Measurements from ENCODE around the gene IL1R2. TPM values are rescaled to one million over a fixed set of nuclear protein-coding genes. Genes with fewer than 3 reads are reported as not detected.

The IL1R2 gene
- total and polyA plus RNA-seq, 2 of the 13 experiments (the other 11 are each of a cell fraction or from before 2014, with no cell fraction given), result 3.6 to 7.3 TPM

DNA sequence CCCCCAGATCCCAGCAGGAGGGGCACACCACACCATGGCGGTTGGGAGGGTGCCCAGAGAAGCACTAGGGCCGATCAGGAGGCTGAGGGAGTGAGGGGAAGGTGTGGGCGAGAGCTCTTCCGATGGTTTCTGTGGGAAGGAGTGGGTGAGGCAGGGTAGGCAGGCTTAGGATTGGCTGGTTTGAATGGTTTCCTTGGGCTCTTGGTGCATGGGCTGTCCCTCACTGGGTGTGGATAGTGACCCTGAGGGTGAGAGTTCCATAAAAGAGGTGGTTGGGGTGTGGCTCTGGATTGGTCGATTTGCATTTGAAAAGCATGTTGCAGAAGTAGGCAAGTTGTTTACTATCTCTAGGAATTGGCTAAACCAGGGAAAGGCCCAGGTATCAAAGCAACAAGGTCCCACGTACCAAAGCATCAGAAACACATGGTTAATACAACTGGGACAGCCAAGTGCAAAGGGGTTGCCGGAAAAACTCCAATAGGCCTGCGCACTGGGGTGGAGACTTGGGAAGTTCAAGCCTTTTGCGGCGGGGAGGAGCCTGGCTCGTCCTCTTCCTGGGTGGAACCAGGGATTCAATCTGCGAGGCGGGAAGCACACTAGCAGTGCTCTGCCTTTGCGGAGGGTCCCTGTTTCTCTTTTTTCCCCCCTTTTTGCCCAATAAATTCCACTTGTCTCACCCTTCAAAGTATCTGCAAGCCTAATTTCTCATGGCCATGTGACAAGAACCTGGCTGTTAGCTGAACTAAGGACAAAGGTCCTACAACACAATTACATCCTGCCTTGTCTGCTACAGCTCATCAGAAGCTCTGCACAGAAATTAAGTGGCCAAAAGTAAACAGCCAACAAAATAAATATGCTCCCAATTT, 43.2 kb downstream of the IL1R2 start (continued):
- TF ChIP-seq, protein P1, sequence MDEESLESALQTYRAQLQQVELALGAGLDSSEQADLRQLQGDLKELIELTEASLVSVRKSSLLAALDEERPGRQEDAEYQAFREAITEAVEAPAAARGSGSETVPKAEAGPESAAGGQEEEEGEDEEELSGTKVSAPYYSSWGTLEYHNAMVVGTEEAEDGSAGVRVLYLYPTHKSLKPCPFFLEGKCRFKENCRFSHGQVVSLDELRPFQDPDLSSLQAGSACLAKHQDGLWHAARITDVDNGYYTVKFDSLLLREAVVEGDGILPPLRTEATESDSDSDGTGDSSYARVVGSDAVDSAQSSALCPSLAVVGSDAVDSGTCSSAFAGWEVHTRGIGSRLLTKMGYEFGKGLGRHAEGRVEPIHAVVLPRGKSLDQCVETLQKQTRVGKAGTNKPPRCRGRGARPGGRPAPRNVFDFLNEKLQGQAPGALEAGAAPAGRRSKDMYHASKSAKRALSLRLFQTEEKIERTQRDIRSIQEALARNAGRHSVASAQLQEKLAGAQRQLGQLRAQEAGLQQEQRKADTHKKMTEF (CRISPR knock-in tag; IDR thresholded peaks at IDR 0.05), result 0 out of 2 replicates have a peak, but pooled peaks have one; percentile 29
- TF ChIP-seq SIN3A (IDR thresholded peaks at IDR 0.05; ENCODE audit: borderline replicate concordance, low read depth, low read length) (no peak), PHF21A (CRISPR knock-in tag; IDR thresholded peaks at IDR 0.05) (peak; percentile 37; the same call in 1 of the 2 replicates), ZNF761 (CRISPR knock-in tag; conservative IDR thresholded peaks at IDR 0.05) (0 out of 2 replicates have a peak, but pooled peaks have one; percentile 59), ZNF660 (CRISPR knock-in tag; IDR thresholded peaks at IDR 0.05; ENCODE audit: borderline replicate concordance, low read depth) (no peak), ZNF354B (CRISPR knock-in tag; IDR thresholded peaks at IDR 0.05) (no peak), SALL1 (CRISPR knock-in tag; IDR thresholded peaks at IDR 0.05) (0 out of 2 replicates have a peak, but pooled peaks have one; percentile 8), NR2C2 (CRISPR knock-in tag; IDR thresholded peaks at IDR 0.05; ENCODE audit: borderline replicate concordance) (0 out of 2 replicates have a peak, but pooled peaks have one; percentile 17)

DNA sequence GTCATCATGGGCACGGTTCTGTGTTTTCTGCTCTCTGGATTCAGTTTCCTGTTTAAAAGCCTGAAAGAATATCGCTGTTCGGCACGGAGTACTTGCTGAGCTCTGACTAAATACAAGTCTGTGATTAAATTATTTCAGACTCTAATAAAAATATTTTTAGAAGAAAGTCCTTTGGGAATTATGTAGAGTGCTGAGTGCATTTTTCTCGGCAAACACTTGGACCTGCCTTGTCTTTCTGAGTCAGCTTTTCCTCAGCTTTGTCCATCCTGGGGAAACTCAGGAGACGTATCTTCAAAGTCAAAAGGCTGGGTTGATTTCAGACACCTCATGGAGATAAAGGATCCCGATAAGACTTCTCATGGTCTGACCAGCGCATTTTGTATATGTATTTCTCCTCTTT, 45.9 kb downstream of the IL1R2 start:
- no peak for ATAC-seq
- intact Hi-C loops (cut with micrococcal nuclease; ENCODE audit: unreplicated experiment), result no loop called here
- TF ChIP-seq XRCC5 (optimal IDR thresholded peaks at IDR 0.05; ENCODE audit: low read length) (no peak), MAFK (conservative IDR thresholded peaks at IDR 0.05 in 1 of 2, IDR thresholded peaks at IDR 0.05 in 1 of 2; ENCODE audit: low read length in 2 of 2) (0 out of 4 replicates have a peak, but pooled peaks of 1 of the 2 experiments have one; percentile 2)
- BruUV-seq (replicated peaks), result no TSS peak
- Histone ChIP-seq H2AFZ (ENCODE audit: low read length) (no peak overlapping the region), H3K79me2 (ENCODE audit: insufficient read depth, low read length) (no peaks in the 10 kb centered on the region), H3K36me3 (replicated peaks in 1 of 2; ENCODE audit: control insufficient read depth in 1 of 2, insufficient read depth in 2 of 2, low read length in 2 of 2) (no peaks in the 10 kb centered on the region), H3K4me2 (ENCODE audit: low read depth, low read length) (no peak overlapping the region), H3K4me3 (replicated peaks in 1 of 3; ENCODE audit: insufficient read depth in 1 of 3, low read depth in 2 of 3, low read length in 3 of 3) (no peak overlapping the region), H3K27ac (ENCODE audit: extremely low read length, insufficient read depth, low read length) (no peak overlapping the region), H3K9ac (ENCODE audit: insufficient read depth, low read depth, low read length) (no peak overlapping the region), H3K27me3 (ENCODE audit: control insufficient read depth in 1 of 2, insufficient read depth in 2 of 2, low read length in 2 of 2) (no peaks in the 10 kb centered on the region), H3K9me3 (ENCODE audit: low read length) (no peaks in the 10 kb centered on the region), H4K20me1 (ENCODE audit: insufficient read depth, low read length) (no peaks in the 10 kb centered on the region), H3K4me1 (ENCODE audit: insufficient read depth, low read length) (peaks cover 71% of the 10 kb centered on the region)
- DNase-seq (ENCODE audit: low spot score), result no peak
- FAIRE-seq, result no peak
- in situ Hi-C loops (cut with HindIII; ENCODE audit: extremely low pct_ligation_motif_present, low pct_unique_long_range_greater_than_20kb), result no loop called here
- CTCF ChIA-PET (ENCODE audit: low intra/inter-chr PET ratio, low total read pairs), result no interaction called here
- 97% methylated on average over 8 of the region's 8 CpGs for WGBS (ENCODE audit: low lambda C conversion rate)
- POLR2A ChIA-PET, result no interaction called here
